Neural crest cell (in vitro differentiated cells): ENCODE measurements around the gene KCTD15. TPM values are rescaled to one million over a fixed set of nuclear protein-coding genes. Genes with fewer than 3 reads are reported as not detected.

Experiments
- DNase-seq: peaks from one replicate; pipeline ENCODE4 v3.0.0; 2021; ENCODE audit warnings: low read depth, mixed read lengths, low spot score
- H3K27ac Mint-ChIP-seq: one replicate; pipeline ENCODE4 v1.8.0; 2021; ENCODE audit warnings: mild to moderate bottlenecking, mixed read lengths; ENCODE audit not compliant: unreplicated experiment
- H3K27me3 Mint-ChIP-seq: 2 replicates; pipeline ENCODE4 v1.8.0; 2021; ENCODE audit warnings: low read depth, mild to moderate bottlenecking, mixed read lengths
- H3K36me3 Mint-ChIP-seq: 2 replicates; pipeline ENCODE4 v1.8.0; 2021; ENCODE audit warnings: low read depth, mild to moderate bottlenecking, mixed read lengths
- H3K4me1 Mint-ChIP-seq: 2 replicates; pipeline ENCODE4 v1.8.0; 2021; ENCODE audit warnings: mixed read lengths
- H3K4me3 Mint-ChIP-seq: one replicate; pipeline ENCODE4 v1.8.0; 2021; ENCODE audit warnings: mild to moderate bottlenecking, mixed read lengths
- H3K9me3 Mint-ChIP-seq: 2 replicates; pipeline ENCODE4 v1.8.0; 2021; ENCODE audit warnings: mixed read lengths
- total RNA-seq: library from RNA; stranded (reverse); gene quantifications from 2 replicates; pipeline ENCODE4 v1.2.1, GENCODE V29; 2021
- TF ChIP-seq, protein P1 (sequence below): fragments of 200-600 bp; sonication (generic); conservative IDR thresholded peaks from 2 replicates; pipeline ENCODE4 v1.5.0; 2021; ENCODE audit warnings: antibody characterized with exemption, mild to moderate bottlenecking

Gene KCTD15
- total RNA-seq, 1 donor from 2014 or later = 58.3 TPM

DNA sequence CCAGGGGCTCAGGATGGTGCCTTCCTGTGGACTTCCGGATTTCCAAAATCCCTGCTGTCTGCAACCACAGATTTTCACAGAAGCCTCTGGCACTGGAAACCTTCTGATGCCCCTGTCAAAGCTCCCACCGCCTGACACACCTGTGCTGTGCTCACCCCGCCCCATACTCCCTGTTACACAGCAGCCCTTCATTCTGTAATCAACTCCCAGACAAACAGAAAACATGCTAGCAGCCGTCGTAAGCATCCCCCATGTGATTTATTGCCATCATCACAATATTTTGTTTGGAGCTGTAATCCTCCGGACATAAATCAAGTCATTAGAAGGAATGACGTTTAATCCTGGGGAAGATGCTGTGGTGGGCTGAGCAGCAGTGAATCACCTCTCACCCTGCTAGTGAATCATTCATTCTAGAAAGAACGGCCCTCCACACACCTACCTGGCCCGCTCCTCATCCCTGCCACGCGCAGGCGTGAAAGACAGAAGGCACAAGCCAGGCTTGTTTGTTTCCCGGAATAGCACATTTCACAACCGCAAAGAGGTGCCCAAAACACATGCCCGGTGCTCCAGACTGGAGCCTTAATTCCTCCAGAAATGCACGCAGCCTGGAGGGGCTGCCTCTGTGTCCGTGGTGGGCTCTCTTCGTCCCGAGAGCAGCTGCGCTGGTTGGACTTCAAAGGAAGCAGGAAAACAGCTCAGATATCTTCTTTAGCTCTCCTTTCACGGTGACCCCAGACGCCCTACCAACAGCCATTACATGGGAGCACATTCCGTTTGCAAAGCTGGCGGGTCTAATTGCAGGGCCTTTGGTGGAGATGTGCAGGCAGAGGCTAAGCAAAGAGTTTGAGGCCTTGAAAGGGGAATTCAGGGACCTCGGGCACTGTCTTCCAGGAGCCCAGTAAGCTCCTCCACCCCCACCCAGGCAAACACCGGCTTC lies 41.3 kb upstream of the KCTD15 start:
- DNase-seq = no peak
- Mint-ChIP-seq H3K36me3 (no peaks in the 10 kb centered on the region), H3K4me3 (no peak overlapping the region), H3K27ac (no peak overlapping the region), H3K4me1 (peaks cover 7% of the 10 kb centered on the region), H3K27me3 (peaks cover 4% of the 10 kb centered on the region), H3K9me3 (no peaks in the 10 kb centered on the region)
- TF ChIP-seq, protein P1, sequence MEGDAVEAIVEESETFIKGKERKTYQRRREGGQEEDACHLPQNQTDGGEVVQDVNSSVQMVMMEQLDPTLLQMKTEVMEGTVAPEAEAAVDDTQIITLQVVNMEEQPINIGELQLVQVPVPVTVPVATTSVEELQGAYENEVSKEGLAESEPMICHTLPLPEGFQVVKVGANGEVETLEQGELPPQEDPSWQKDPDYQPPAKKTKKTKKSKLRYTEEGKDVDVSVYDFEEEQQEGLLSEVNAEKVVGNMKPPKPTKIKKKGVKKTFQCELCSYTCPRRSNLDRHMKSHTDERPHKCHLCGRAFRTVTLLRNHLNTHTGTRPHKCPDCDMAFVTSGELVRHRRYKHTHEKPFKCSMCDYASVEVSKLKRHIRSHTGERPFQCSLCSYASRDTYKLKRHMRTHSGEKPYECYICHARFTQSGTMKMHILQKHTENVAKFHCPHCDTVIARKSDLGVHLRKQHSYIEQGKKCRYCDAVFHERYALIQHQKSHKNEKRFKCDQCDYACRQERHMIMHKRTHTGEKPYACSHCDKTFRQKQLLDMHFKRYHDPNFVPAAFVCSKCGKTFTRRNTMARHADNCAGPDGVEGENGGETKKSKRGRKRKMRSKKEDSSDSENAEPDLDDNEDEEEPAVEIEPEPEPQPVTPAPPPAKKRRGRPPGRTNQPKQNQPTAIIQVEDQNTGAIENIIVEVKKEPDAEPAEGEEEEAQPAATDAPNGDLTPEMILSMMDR = no peak

GRCh38 chr19:33756177-33756576 lies 40.5 kb upstream of the KCTD15 start:
- Mint-ChIP-seq H3K27ac (no peak overlapping the region), H3K9me3 (no peaks in the 10 kb centered on the region), H3K4me3 (no peak overlapping the region), H3K27me3 (peaks cover 4% of the 10 kb centered on the region), H3K36me3 (no peaks in the 10 kb centered on the region), H3K4me1 (peaks cover 7% of the 10 kb centered on the region)
- TF ChIP-seq, protein P1 = no peak
- DNase-seq = no peak

DNA sequence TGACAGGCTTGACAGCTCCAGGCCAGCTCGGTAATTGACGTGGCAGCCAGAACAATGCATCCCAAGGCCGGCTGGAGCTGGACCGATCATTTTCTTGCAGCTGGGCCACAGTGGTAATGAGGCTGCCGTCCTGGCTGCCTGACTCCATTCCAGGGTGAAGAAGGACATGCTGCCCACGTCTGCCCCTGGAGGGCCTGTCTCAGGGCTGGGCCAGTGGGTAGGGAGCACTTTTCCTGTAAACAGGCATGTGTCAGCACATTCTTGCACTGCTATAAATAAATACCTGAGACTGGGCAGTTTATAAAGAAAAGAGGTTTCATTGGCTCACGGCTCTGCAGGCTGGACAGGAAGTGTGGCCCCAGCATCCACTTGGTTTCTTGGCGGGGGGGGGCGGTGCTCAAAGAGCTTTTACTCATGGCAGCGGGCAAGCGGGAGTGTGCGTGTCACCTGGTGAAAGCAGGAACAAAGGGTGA lies 38.1 kb upstream of the KCTD15 start:
- peaks cover 7% of the 10 kb centered on the region for H3K4me1 Mint-ChIP-seq
- H3K4me3 Mint-ChIP-seq = no peak overlapping the region
- no peaks in the 10 kb centered on the region for H3K36me3 Mint-ChIP-seq
- peaks cover 9% of the 10 kb centered on the region for H3K27me3 Mint-ChIP-seq
- H3K27ac Mint-ChIP-seq = peak overlapping the region; percentile 89
- TF ChIP-seq, protein P1 = no peak
- DNase-seq = no peak
- no peaks in the 10 kb centered on the region for H3K9me3 Mint-ChIP-seq

DNA sequence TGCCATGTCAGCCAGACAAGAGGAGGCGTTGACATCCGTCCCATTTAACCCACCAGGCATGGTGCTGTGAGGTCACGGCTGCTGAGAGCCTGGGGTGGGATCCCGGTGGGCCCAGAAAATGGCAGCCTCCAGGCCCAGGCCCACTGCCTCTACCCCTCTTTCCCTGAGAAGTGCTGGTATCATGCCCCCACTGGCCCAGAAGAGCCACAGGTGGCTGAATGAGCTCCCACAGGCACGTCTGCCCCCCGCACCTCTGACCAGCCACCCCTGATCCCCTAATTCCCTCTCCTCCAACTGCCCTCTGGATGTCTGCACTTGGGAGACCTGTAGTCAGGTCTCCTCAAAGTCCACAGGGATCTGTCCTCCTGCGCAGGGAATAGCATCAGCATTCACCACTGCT lies 37.3 kb upstream of the KCTD15 start:
- TF ChIP-seq, protein P1 = no peak
- no peak for DNase-seq
- no peaks in the 10 kb centered on the region for H3K9me3 Mint-ChIP-seq
- H3K27me3 Mint-ChIP-seq = peaks cover 9% of the 10 kb centered on the region
- H3K36me3 Mint-ChIP-seq = no peaks in the 10 kb centered on the region
- H3K27ac Mint-ChIP-seq = no peak overlapping the region
- H3K4me1 Mint-ChIP-seq = peaks cover 7% of the 10 kb centered on the region
- H3K4me3 Mint-ChIP-seq = no peak overlapping the region

DNA sequence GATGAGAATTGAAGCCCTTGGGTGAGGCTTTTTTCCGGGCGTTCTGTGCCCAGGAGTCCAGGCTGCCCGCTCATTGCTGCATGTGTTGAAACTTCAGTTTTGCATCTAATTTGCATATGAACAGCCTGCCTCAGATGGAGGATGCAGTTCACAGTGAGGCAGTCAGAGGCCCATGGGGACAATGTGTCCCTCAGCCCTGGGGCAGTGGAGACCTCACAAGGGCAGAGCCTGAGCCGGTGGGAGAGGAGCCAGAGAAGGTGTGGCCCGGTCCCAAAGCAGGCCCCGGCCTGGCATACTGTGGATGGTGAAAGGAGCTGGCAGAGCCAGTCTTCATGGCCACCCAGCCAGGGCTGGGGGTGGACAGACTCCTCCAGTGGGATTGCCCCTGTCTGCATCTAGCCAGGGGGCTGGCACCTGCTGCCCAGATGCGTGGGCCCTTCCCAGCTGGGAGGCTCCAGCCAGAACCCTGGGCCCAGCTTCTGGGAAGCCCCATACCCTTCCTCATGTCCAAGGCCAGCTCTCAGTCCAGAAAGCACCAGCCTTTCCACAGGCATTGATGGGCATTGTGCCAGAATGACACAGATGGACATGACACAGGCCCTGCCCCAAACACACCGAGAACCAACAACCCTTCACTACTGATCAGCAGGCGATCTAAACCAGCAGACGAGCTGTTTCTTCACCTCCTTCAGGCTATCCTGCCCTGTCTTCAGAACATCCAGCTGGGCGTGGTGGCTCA lies 32.9 kb upstream of the KCTD15 start:
- no peak for DNase-seq
- Mint-ChIP-seq H3K4me3 (no peak overlapping the region), H3K27me3 (peaks cover 19% of the 10 kb centered on the region), H3K36me3 (no peaks in the 10 kb centered on the region), H3K9me3 (no peaks in the 10 kb centered on the region), H3K4me1 (peaks cover 1% of the 10 kb centered on the region), H3K27ac (no peak overlapping the region)
- TF ChIP-seq, protein P1 = no peak
